Mesenchymal stem cell (in vitro differentiated cells and primary cell): ENCODE data around the gene MCCC2.
"Not testable (repeated sequence)": the region's sequence is repeated elsewhere in the genome, so short reads cannot be mapped to it uniquely, and the experiment has no call there.

Source experiments
- DNase-seq: peaks from one replicate; pipeline ENCODE4 v3.0.0-alpha.2; 2013
- H2AFZ ChIP-seq: one replicate; pipeline ENCODE4 v1.6.1; 2013; ENCODE audit warnings: low read depth, mild to moderate bottlenecking, control low read depth, inconsistent platforms, low read length, moderate library complexity
- H2AK5ac ChIP-seq: 2 replicates; pipeline ENCODE4 v1.6.1; 2013; ENCODE audit warnings: low read length, moderate library complexity, mild to moderate bottlenecking, inconsistent platforms; ENCODE audit not compliant: severe bottlenecking
- H2BK120ac ChIP-seq: one replicate; pipeline ENCODE4 v1.6.1; 2013; ENCODE audit warnings: low read depth, mild to moderate bottlenecking, inconsistent platforms, low read length, moderate library complexity
- H2BK12ac ChIP-seq, 2 experiments: one replicate each; pipeline ENCODE4 v1.6.1; 2013; ENCODE audit warnings: inconsistent platforms in 2 of 2, low read length in 2 of 2, mild to moderate bottlenecking in 2 of 2, moderate library complexity in 2 of 2, control low read depth in 1 of 2
- H2BK15ac ChIP-seq: one replicate; pipeline ENCODE4 v1.6.1; 2013; ENCODE audit warnings: mild to moderate bottlenecking, low read depth, inconsistent platforms; ENCODE audit not compliant: poor library complexity, severe bottlenecking
- H2BK5ac ChIP-seq: 2 replicates; pipeline ENCODE4 v1.6.1; 2013; ENCODE audit warnings: low read depth, mild to moderate bottlenecking, low read length, control low read depth, inconsistent platforms; ENCODE audit not compliant: poor library complexity, severe bottlenecking
- H3K14ac ChIP-seq, 2 experiments: one replicate each; pipeline ENCODE4 v1.6.1; 2013; ENCODE audit warnings: inconsistent platforms in 2 of 2, low read length in 2 of 2, control low read depth in 1 of 2, mild to moderate bottlenecking in 1 of 2, moderate library complexity in 1 of 2
- H3K18ac ChIP-seq, 2 experiments: one replicate each; pipeline ENCODE4 v1.6.1; 2013; ENCODE audit warnings: inconsistent platforms in 2 of 2, low read length in 2 of 2, control low read depth in 1 of 2, low read depth in 1 of 2, mild to moderate bottlenecking in 1 of 2
- H3K23ac ChIP-seq, 2 experiments: one replicate each; pipeline ENCODE4 v1.6.1; 2013; ENCODE audit warnings: inconsistent platforms in 2 of 2, low read length in 2 of 2, mild to moderate bottlenecking in 2 of 2, moderate library complexity in 2 of 2, control low read depth in 1 of 2
- H3K27ac ChIP-seq: 2 replicates; pipeline ENCODE4 v1.5.1; 2013; ENCODE audit warnings: mild to moderate bottlenecking, moderate library complexity, low read length, control low read depth, inconsistent platforms; ENCODE audit not compliant: poor library complexity, severe bottlenecking
- H3K27me3 ChIP-seq, 2 experiments: 2 replicates each; pipeline versions ENCODE4 v1.6.1 to v1.7.0; 2013; ENCODE audit warnings: low read length in 2 of 2, mild to moderate bottlenecking in 2 of 2, moderate library complexity in 2 of 2, control low read depth in 1 of 2, inconsistent platforms in 1 of 2; ENCODE audit not compliant: control insufficient read depth in 1 of 2, insufficient read depth in 1 of 2
- H3K36me3 ChIP-seq, 2 experiments: 2 replicates each; pipeline versions ENCODE4 v1.6.1 to v1.7.0; 2013; ENCODE audit warnings: low read length in 2 of 2, control low read depth in 1 of 2, inconsistent platforms in 1 of 2, low read depth in 1 of 2, mild to moderate bottlenecking in 1 of 2; ENCODE audit not compliant: insufficient read depth in 2 of 2, control insufficient read depth in 1 of 2
- H3K4ac ChIP-seq, 2 experiments: one replicate each; pipeline ENCODE4 v1.6.1; 2013; ENCODE audit warnings: inconsistent platforms in 2 of 2, low read length in 2 of 2, mild to moderate bottlenecking in 2 of 2, moderate library complexity in 2 of 2, control low read depth in 1 of 2, low read depth in 1 of 2
- H3K4me1 ChIP-seq: 2 replicates; pipeline ENCODE4 v1.6.1; 2013; ENCODE audit warnings: low read depth, low read length, control low read depth; ENCODE audit not compliant: control insufficient read depth, insufficient read depth
- H3K4me2 ChIP-seq: 2 replicates; pipeline ENCODE4 v1.6.1; 2013; ENCODE audit warnings: low read length, mild to moderate bottlenecking, inconsistent platforms; ENCODE audit not compliant: poor library complexity, severe bottlenecking
- H3K4me3 ChIP-seq, 2 experiments: 2 replicates each; pipeline versions ENCODE4 v1.5.1 to v1.7.0; 2013; ENCODE audit warnings: low read length in 2 of 2, mild to moderate bottlenecking in 2 of 2, control low read depth in 1 of 2, low read depth in 1 of 2; ENCODE audit not compliant: insufficient read depth in 1 of 2
- H3K79me1 ChIP-seq: replicated peaks from 2 replicates; pipeline ENCODE4 v1.6.1; 2013; ENCODE audit warnings: mild to moderate bottlenecking, control low read depth, low read length, inconsistent platforms; ENCODE audit not compliant: poor library complexity, severe bottlenecking
- H3K9ac ChIP-seq: 2 replicates; pipeline ENCODE4 v1.7.0; 2013; ENCODE audit warnings: mild to moderate bottlenecking, low read length, moderate library complexity
- H3K9me3 ChIP-seq: 2 replicates; pipeline ENCODE4 v1.7.0; 2013; ENCODE audit warnings: mild to moderate bottlenecking, low read length; ENCODE audit not compliant: control insufficient read depth
- H4K8ac ChIP-seq: one replicate; pipeline ENCODE4 v1.6.1; 2013; ENCODE audit warnings: inconsistent platforms, mild to moderate bottlenecking, low read length, moderate library complexity
- H4K91ac ChIP-seq: one replicate; pipeline ENCODE4 v1.6.1; 2013; ENCODE audit warnings: mild to moderate bottlenecking, low read length, inconsistent platforms
- WGBS: methylation state at CpG from one replicate; pipeline ENCODE4 v1.1.7; 2013; ENCODE audit warnings: mixed read lengths; 5-methylcytosine and 5-hydroxymethylcytosine counted together

Gene MCCC2

GRCh38 chr5:71552026-71552749, 35.0 kb upstream of the MCCC2 start:
- H3K27me3 ChIP-seq, H3K27ac ChIP-seq, H2BK5ac ChIP-seq, H3K4me2 ChIP-seq, DNase-seq, H3K79me1 ChIP-seq, H2BK15ac ChIP-seq, H3K4ac ChIP-seq, H2BK120ac ChIP-seq, H3K18ac ChIP-seq, H2AFZ ChIP-seq, H3K9ac ChIP-seq, H3K14ac ChIP-seq, H2AK5ac ChIP-seq, H3K4me3 ChIP-seq, H3K9me3 ChIP-seq, H4K8ac ChIP-seq, H3K23ac ChIP-seq, H4K91ac ChIP-seq, H2BK12ac ChIP-seq, H3K4me1 ChIP-seq: not testable (repeated sequence)
- WGBS: over 99% methylated on average over 22 of the region's 53 CpGs
- H3K36me3 ChIP-seq: peaks cover 40 to 74% of the 10 kb centered on the region in 2 experiments

GRCh38 chr5:71563161-71563560, 24.0 kb upstream of the MCCC2 start:
- no peak overlapping the region for H2BK12ac ChIP-seq
- no peak for DNase-seq

GRCh38 chr5:71564895-71565294, 22.2 kb upstream of the MCCC2 start:
- Histone ChIP-seq H3K4me2 (no peak overlapping the region), H3K4me1 (no peaks in the 10 kb centered on the region), H3K4me3 (no peak overlapping the region), H2BK5ac (no peak overlapping the region), H3K14ac (no peak overlapping the region), H3K36me3 (peaks cover 22 to 78% of the 10 kb centered on the region in 2 experiments), H2BK15ac (no peak overlapping the region), H3K23ac (no peak overlapping the region), H2AK5ac (no peak overlapping the region), H3K27me3 (no peaks in the 10 kb centered on the region), H3K79me1 (peaks cover 10% of the 10 kb centered on the region), H3K27ac (no peak overlapping the region), H2BK120ac (no peak overlapping the region), H3K9ac (no peak overlapping the region), H2BK12ac (no peak overlapping the region), H3K18ac (no peak overlapping the region), H2AFZ (no peak overlapping the region), H4K8ac (no peak overlapping the region), H4K91ac (no peak overlapping the region), H3K4ac (no peak overlapping the region), H3K9me3 (no peaks in the 10 kb centered on the region)
- peak; percentile 33 for DNase-seq

More at GRCh38 chr5:71563161-71563560, 24.0 kb upstream of the MCCC2 start:
- no peak overlapping the region for H4K8ac ChIP-seq
- no peak overlapping the region for H3K23ac ChIP-seq
- no peaks in the 10 kb centered on the region for H3K27me3 ChIP-seq
- H2BK120ac ChIP-seq: no peak overlapping the region
- H3K4me1 ChIP-seq: no peaks in the 10 kb centered on the region
- H2AFZ ChIP-seq: no peak overlapping the region
- H3K4me3 ChIP-seq: no peak overlapping the region
- H3K9me3 ChIP-seq: no peaks in the 10 kb centered on the region
- no peak overlapping the region for H2BK5ac ChIP-seq
- no peak overlapping the region for H2BK15ac ChIP-seq
- no peak overlapping the region for H3K27ac ChIP-seq
- H3K4ac ChIP-seq: no peak overlapping the region
- peaks cover 25 to 82% of the 10 kb centered on the region in 2 experiments for H3K36me3 ChIP-seq
- peaks cover 11% of the 10 kb centered on the region for H3K79me1 ChIP-seq
- no peak overlapping the region for H3K9ac ChIP-seq
- WGBS: 99% methylated on average over 4 of the region's 4 CpGs
- no peak overlapping the region for H3K4me2 ChIP-seq
- H3K14ac ChIP-seq: no peak overlapping the region
- H2AK5ac ChIP-seq: no peak overlapping the region
- no peak overlapping the region for H3K18ac ChIP-seq
- H4K91ac ChIP-seq: no peak overlapping the region

- Histone ChIP-seq H2AK5ac (no peak overlapping the region), H3K27ac (no peak overlapping the region), H3K27me3 (no peaks in the 10 kb centered on the region), H2BK120ac (no peak overlapping the region), H2AFZ (no peak overlapping the region), H3K36me3 (peaks cover 7 to 38% of the 10 kb centered on the region in 2 experiments), H3K4me3 (no peak overlapping the region), H3K23ac (no peak overlapping the region), H3K9ac (no peak overlapping the region), H4K8ac (no peak overlapping the region), H3K79me1 (no peaks in the 10 kb centered on the region), H3K18ac (no peak overlapping the region), H2BK12ac (no peak overlapping the region), H3K4me1 (no peaks in the 10 kb centered on the region), H2BK5ac (no peak overlapping the region), H4K91ac (no peak overlapping the region), H3K14ac (no peak overlapping the region), H3K4me2 (no peak overlapping the region), H3K4ac (no peak overlapping the region), H2BK15ac (no peak overlapping the region), H3K9me3 (no peaks in the 10 kb centered on the region)
- 100% methylated on average over 3 of the region's 5 CpGs for WGBS
- DNase-seq: no peak
Measured at GRCh38 chr5:71569748-71570509, 17.2 kb upstream of the MCCC2 start.
